Measurements from ENCODE around the gene PLCD4.

PLCD4 gene

GRCh38 chr2:218664653-218665052 is 57.0 kb downstream of the PLCD4 start:
- no peak for DNase-seq (ENCODE audit: low read depth, low spot score)

GRCh38 chr2:218671097-218671653 is 63.5 kb downstream of the PLCD4 start:
- DNase-seq (ENCODE audit: low read depth, low spot score) = no peak

GRCh38 chr2:218671654-218672566 is 64.2 kb downstream of the PLCD4 start, which contains the start of the genes RNF25 and STK36:
Gene RNF25 (minus strand): TSS chr2:218672002. CDS start chr2:218671970, 32 bp downstream.
Gene STK36 (plus strand): TSS chr2:218672086. CDS start chr2:218672830, 744 bp downstream.
- DNase-seq (ENCODE audit: low read depth, low spot score) = peak; percentile 96

DNA sequence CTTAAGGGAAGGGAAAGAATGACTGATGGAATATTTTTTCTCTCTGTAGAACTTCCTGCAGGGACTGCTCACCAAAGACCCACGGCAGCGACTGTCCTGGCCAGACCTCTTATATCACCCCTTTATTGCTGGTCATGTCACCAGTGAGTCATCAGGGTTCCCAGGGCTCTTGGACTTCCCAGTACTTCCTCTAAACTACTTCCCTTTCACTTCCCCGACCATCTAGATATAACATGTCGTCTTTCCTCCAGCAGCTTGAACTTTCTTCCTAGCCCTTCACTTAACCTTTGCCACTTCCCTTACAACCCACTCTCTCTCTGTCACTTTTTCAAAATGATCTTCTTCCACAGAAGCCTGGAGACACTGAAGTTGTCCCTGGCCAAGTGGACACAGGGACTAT is 71.4 kb downstream of the PLCD4 start:
- no peak for DNase-seq (ENCODE audit: low read depth, low spot score)

DNA sequence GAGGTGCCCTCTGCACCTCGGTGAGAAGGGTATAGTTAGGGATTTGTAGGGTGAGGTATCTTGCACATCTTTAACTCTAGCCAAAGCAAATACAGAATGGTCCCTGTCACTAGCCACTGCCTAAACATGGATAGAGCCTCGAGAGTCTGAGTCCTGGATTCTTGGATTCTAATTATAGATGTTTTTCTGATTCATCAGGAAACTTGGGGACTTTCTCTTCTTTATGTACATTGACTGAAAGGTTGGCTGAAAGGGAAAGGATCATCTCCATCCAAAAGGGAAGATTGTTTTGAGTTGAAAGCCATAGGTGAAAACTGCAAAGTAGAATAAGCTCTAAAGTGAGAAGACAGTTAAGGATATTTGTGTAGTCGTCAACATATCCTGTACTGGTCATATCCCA is 72.4 kb downstream of the PLCD4 start:
- no peak for DNase-seq (ENCODE audit: low read depth, low spot score)

Data from astrocyte of the hippocampus (primary cell).